HEK293 (cell line): ENCODE data around the gene STX18.

Experiments used
- ZBTB11 ChIP-seq: fragments of 450-650 bp; formaldehyde crosslinking; conservative IDR thresholded peaks from 2 replicates; pipeline ENCODE4 v1.5.1; 2016; ENCODE audit warnings: low read depth, missing biosample characterization, missing genetic modification characterization
- ZNF138 ChIP-seq: fragments of 450-650 bp; formaldehyde crosslinking; IDR thresholded peaks from 2 replicates; pipeline ENCODE4 v1.5.1; 2016; ENCODE audit warnings: missing biosample characterization, missing genetic modification characterization, borderline replicate concordance
- ZNF175 ChIP-seq: fragments of 450-650 bp; formaldehyde crosslinking; IDR thresholded peaks from 2 replicates; pipeline ENCODE4 v1.5.1; 2016; ENCODE audit warnings: missing biosample characterization, missing genetic modification characterization
- ZNF274 ChIP-seq, 2 experiments: fragments of 200-500 bp in 1 of 2; fragments of 450-650 bp in 1 of 2; sonication (Bioruptor generic) in 1 of 2; formaldehyde crosslinking in 1 of 2; IDR thresholded peaks; 2 replicates each; pipeline versions ENCODE4 v1.5.1 to v1.6.1; 2014 to 2016; ENCODE audit warnings: borderline replicate concordance in 1 of 2, inconsistent platforms in 1 of 2, low read length in 1 of 2, missing biosample characterization in 1 of 2, missing genetic modification characterization in 1 of 2
- ZNF341 ChIP-seq: fragments of 450-650 bp; formaldehyde crosslinking; IDR thresholded peaks from 2 replicates; pipeline ENCODE4; 2016; ENCODE audit warnings: low read depth, missing biosample characterization, missing genetic modification characterization
- ZNF513 ChIP-seq: fragments of 450-650 bp; IDR thresholded peaks from 2 replicates; pipeline ENCODE4 v1.5.1; 2018; ENCODE audit warnings: missing biosample characterization, missing genetic modification characterization
- ZNF548 ChIP-seq: fragments of 450-650 bp; formaldehyde crosslinking; IDR thresholded peaks from 2 replicates; pipeline ENCODE4 v1.5.1; 2016; ENCODE audit warnings: missing biosample characterization, missing genetic modification characterization
- ZNF610 ChIP-seq: fragments of 450-650 bp; formaldehyde crosslinking; IDR thresholded peaks from 2 replicates; pipeline ENCODE4 v1.5.1; 2016; ENCODE audit warnings: missing biosample characterization, missing genetic modification characterization, borderline replicate concordance
- ZNF660 ChIP-seq: fragments of 450-650 bp; IDR thresholded peaks from 2 replicates; pipeline ENCODE4 v1.5.1; 2018; ENCODE audit warnings: missing biosample characterization, mild to moderate bottlenecking, missing genetic modification characterization
- TF ChIP-seq, protein P1 (sequence below): fragments of 450-650 bp; formaldehyde crosslinking; IDR thresholded peaks from 2 replicates; pipeline ENCODE4 v1.5.1; 2016; ENCODE audit warnings: missing biosample characterization, missing genetic modification characterization
- TF ChIP-seq, protein P2 (sequence below): fragments of 450-650 bp; formaldehyde crosslinking; IDR thresholded peaks from 2 replicates; pipeline ENCODE4 v1.5.1; 2016; ENCODE audit warnings: missing biosample characterization, missing genetic modification characterization
- TF ChIP-seq, protein P3 (sequence below): fragments of 450-650 bp; formaldehyde crosslinking; IDR thresholded peaks from 2 replicates; pipeline ENCODE4 v1.5.1; 2017; ENCODE audit warnings: missing biosample characterization, missing genetic modification characterization

DNA sequence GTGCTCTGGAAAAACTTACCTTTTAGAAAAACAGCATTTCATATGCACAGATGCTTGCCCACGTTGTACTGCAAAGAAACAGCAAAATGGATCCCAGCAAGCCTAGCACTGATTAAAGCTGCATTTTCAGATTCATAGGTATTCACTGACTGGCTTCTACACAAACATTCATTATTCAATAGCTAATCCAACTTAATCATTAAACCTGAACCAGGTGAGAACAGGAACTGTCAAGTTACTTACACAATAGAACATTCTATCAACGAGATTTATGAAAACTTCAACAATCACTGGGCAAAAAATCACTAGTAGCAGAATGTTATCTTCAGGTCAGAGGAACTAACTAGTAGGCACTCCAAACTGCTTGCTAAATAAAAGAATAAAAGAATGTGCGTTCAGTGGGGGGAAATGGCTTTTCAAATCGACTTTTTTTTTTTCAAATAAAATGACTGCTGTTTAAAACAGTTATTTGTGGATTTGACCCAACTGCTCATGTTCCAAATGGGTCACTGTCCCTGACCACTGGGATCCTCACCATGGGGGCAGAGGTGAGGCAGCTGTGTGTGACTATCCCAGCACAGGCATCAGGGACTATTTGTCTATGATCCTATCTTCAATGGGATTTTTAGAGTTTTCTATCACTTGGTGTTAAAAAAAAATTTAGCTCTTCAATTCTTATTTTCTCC, 42.3 kb downstream of the STX18 start:
- TF ChIP-seq ZNF548 (tag by site-specific recombination) (no peak), ZNF610 (no peak), ZNF660 (tag by site-specific recombination) (no peak), ZNF175 (no peak), ZNF274 (IDR thresholded peaks at IDR 0.05; ENCODE audit: low read length) (no peak), ZNF274 (tag by site-specific recombination; IDR thresholded peaks at IDR 0.05; ENCODE audit: borderline replicate concordance) (no peak), ZNF138 (no peak), ZNF341 (tag by site-specific recombination) (no peak), ZBTB11 (no peak), ZNF513 (tag by site-specific recombination) (no peak)
- TF ChIP-seq, protein P1, sequence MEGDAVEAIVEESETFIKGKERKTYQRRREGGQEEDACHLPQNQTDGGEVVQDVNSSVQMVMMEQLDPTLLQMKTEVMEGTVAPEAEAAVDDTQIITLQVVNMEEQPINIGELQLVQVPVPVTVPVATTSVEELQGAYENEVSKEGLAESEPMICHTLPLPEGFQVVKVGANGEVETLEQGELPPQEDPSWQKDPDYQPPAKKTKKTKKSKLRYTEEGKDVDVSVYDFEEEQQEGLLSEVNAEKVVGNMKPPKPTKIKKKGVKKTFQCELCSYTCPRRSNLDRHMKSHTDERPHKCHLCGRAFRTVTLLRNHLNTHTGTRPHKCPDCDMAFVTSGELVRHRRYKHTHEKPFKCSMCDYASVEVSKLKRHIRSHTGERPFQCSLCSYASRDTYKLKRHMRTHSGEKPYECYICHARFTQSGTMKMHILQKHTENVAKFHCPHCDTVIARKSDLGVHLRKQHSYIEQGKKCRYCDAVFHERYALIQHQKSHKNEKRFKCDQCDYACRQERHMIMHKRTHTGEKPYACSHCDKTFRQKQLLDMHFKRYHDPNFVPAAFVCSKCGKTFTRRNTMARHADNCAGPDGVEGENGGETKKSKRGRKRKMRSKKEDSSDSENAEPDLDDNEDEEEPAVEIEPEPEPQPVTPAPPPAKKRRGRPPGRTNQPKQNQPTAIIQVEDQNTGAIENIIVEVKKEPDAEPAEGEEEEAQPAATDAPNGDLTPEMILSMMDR (tag by site-specific recombination): no peak
- TF ChIP-seq, protein P2, sequence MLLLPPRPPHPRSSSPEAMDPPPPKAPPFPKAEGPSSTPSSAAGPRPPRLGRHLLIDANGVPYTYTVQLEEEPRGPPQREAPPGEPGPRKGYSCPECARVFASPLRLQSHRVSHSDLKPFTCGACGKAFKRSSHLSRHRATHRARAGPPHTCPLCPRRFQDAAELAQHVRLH: no peak
- TF ChIP-seq, protein P3, sequence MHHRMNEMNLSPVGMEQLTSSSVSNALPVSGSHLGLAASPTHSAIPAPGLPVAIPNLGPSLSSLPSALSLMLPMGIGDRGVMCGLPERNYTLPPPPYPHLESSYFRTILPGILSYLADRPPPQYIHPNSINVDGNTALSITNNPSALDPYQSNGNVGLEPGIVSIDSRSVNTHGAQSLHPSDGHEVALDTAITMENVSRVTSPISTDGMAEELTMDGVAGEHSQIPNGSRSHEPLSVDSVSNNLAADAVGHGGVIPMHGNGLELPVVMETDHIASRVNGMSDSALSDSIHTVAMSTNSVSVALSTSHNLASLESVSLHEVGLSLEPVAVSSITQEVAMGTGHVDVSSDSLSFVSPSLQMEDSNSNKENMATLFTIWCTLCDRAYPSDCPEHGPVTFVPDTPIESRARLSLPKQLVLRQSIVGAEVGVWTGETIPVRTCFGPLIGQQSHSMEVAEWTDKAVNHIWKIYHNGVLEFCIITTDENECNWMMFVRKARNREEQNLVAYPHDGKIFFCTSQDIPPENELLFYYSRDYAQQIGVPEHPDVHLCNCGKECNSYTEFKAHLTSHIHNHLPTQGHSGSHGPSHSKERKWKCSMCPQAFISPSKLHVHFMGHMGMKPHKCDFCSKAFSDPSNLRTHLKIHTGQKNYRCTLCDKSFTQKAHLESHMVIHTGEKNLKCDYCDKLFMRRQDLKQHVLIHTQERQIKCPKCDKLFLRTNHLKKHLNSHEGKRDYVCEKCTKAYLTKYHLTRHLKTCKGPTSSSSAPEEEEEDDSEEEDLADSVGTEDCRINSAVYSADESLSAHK (tag by site-specific recombination): no peak
